H1 (cell line): ENCODE measurements around the gene CSDE1. TPM values are rescaled to one million over a fixed set of nuclear protein-coding genes. Genes with fewer than 3 reads are reported as not detected.

Experiments used
- CTCF ChIA-PET: fragments of 300-600 bp; sonication (Branson Sonifier 250); formaldehyde crosslinking; loops from one replicate; lab custom pipeline; 2021; ENCODE audit not compliant: partially characterized antibody; lab: Charles Lee
- POLR2A ChIA-PET: fragments of 300-600 bp; sonication (Branson Sonifier 250); formaldehyde crosslinking; loops from one replicate; lab custom pipeline; 2021; ENCODE audit warnings: inconsistent platforms; ENCODE audit not compliant: partially characterized antibody; lab: Charles Lee
- DNase-seq, 2 experiments: peaks; one replicate each; pipeline versions ENCODE4 v3.0.0 to v3.0.0-alpha.2; 2010 to 2022; ENCODE audit warnings: low spot score in 2 of 2, low read depth in 1 of 2, mixed read lengths in 1 of 2
- FAIRE-seq: peaks from 2 replicates; lab custom pipeline; 2011; peaks lifted over from hg19 to GRCh38; lab: Jason Lieb, UNC
- H2AFZ ChIP-seq: 2 replicates; pipeline ENCODE4 v1.8.1; 2012; ENCODE audit warnings: low read length, inconsistent platforms
- H2AK5ac ChIP-seq: 2 replicates; pipeline ENCODE4 v1.6.1; 2013; ENCODE audit warnings: low read depth, low read length
- H2BK120ac ChIP-seq: replicated peaks from 2 replicates; pipeline ENCODE3; 2013; ENCODE audit warnings: low read depth, low read length, inconsistent platforms
- H2BK12ac ChIP-seq: 2 replicates; pipeline ENCODE4 v1.6.1; 2013; ENCODE audit warnings: low read depth, low read length
- H2BK15ac ChIP-seq: 2 replicates; pipeline ENCODE4 v1.6.1; 2013; ENCODE audit warnings: low read length
- H2BK20ac ChIP-seq: 2 replicates; pipeline ENCODE4 v1.6.1; 2013; ENCODE audit warnings: low read length
- H2BK5ac ChIP-seq: 2 replicates; pipeline ENCODE4 v1.6.1; 2013; ENCODE audit warnings: low read depth, low read length
- H3K14ac ChIP-seq: 2 replicates; pipeline ENCODE4 v1.6.1; 2013; ENCODE audit warnings: inconsistent platforms; ENCODE audit not compliant: insufficient read length
- H3K18ac ChIP-seq: 2 replicates; pipeline ENCODE4 v1.6.1; 2013; ENCODE audit warnings: low read length; ENCODE audit errors: extremely low read depth
- H3K23ac ChIP-seq: 2 replicates; pipeline ENCODE4 v1.6.1; 2013; ENCODE audit warnings: inconsistent platforms; ENCODE audit not compliant: insufficient read length
- H3K23me2 ChIP-seq: 2 replicates; pipeline ENCODE4 v1.6.1; 2013; ENCODE audit warnings: low read depth, low read length
- H3K27ac ChIP-seq: 2 replicates; pipeline ENCODE4 v1.6.1; 2011; ENCODE audit warnings: low read depth, low read length, inconsistent platforms
- H3K27me3 ChIP-seq, 4 experiments: replicated peaks in 1 of 4; 1 replicate in 1 of 4; 2 replicates in 3 of 4; pipeline versions ENCODE4 v1.6.1 to v1.8.1; 2011 to 2013; ENCODE audit warnings: low read length in 3 of 4, mild to moderate bottlenecking in 3 of 4, inconsistent platforms in 2 of 4, mixed read lengths in 2 of 4, moderate library complexity in 1 of 4; ENCODE audit not compliant: control insufficient read depth in 3 of 4, insufficient read depth in 3 of 4; ENCODE audit errors: extremely low read depth in 1 of 4
- H3K36me3 ChIP-seq, 4 experiments: 2 replicates each; pipeline versions ENCODE4 v1.6.1 to v1.8.1; 2011 to 2013; ENCODE audit warnings: mild to moderate bottlenecking in 4 of 4, low read length in 3 of 4, moderate library complexity in 2 of 4, control low read depth in 1 of 4, inconsistent platforms in 1 of 4; ENCODE audit not compliant: insufficient read depth in 4 of 4, control insufficient read depth in 2 of 4
- H3K4ac ChIP-seq: replicated peaks from 2 replicates; pipeline ENCODE3; 2013; ENCODE audit warnings: low read length, low read depth, mixed read lengths, inconsistent platforms; ENCODE audit not compliant: insufficient read length
- H3K4me1 ChIP-seq, 4 experiments: replicated peaks in 1 of 4; 1 replicate in 1 of 4; 2 replicates in 3 of 4; pipeline versions ENCODE4 v1.6.1 to v1.8.1; 2011 to 2013; ENCODE audit warnings: low read length in 3 of 4, inconsistent platforms in 2 of 4, mixed read lengths in 1 of 4; ENCODE audit not compliant: insufficient read depth in 4 of 4, control insufficient read depth in 3 of 4
- H3K4me2 ChIP-seq, 2 experiments: 2 replicates each; pipeline versions ENCODE4 v1.6.1 to v1.8.1; 2011 to 2013; ENCODE audit warnings: low read depth in 2 of 2, low read length in 2 of 2, control low read depth in 1 of 2, inconsistent platforms in 1 of 2, mild to moderate bottlenecking in 1 of 2; ENCODE audit not compliant: insufficient read depth in 1 of 2
- H3K4me3 ChIP-seq, 4 experiments: fragments of 200-600, 300-600 bp in 1 of 4; sonication (generic), shearing (Covaris generic), sonication (Bioruptor Twin) in 1 of 4; 2 replicates each; pipeline versions ENCODE4 v1.5.1 to v1.8.1; 2011 to 2016; ENCODE audit warnings: low read length in 4 of 4, low read depth in 3 of 4, control low read depth in 2 of 4, inconsistent platforms in 2 of 4, mild to moderate bottlenecking in 2 of 4, mixed read lengths in 1 of 4, moderate library complexity in 1 of 4; ENCODE audit not compliant: insufficient read depth in 2 of 4; ENCODE audit errors: extremely low read depth in 1 of 4
- H3K56ac ChIP-seq: replicated peaks from 2 replicates; pipeline ENCODE3; 2013; ENCODE audit warnings: low read depth, mild to moderate bottlenecking, mixed read lengths, low read length, inconsistent platforms; ENCODE audit not compliant: insufficient read length
- H3K79me1 ChIP-seq: 2 replicates; pipeline ENCODE4 v1.6.1; 2013; ENCODE audit warnings: low read depth, low read length, control low read depth
- H3K79me2 ChIP-seq, 2 experiments: 2 replicates each; pipeline versions ENCODE4 v1.6.1 to v1.8.1; 2012 to 2013; ENCODE audit warnings: low read length in 2 of 2, mild to moderate bottlenecking in 2 of 2, inconsistent platforms in 1 of 2; ENCODE audit not compliant: insufficient read depth in 2 of 2, control insufficient read depth in 1 of 2
- H3K9ac ChIP-seq, 4 experiments: replicated peaks in 1 of 4; 1 replicate in 1 of 4; 2 replicates in 3 of 4; pipeline versions ENCODE4 v1.6.1 to v1.8.1; 2011 to 2013; ENCODE audit warnings: low read depth in 3 of 4, low read length in 3 of 4, control low read depth in 2 of 4, mild to moderate bottlenecking in 2 of 4, moderate library complexity in 2 of 4, inconsistent platforms in 1 of 4; ENCODE audit errors: extremely low read depth in 1 of 4
- H3K9me3 ChIP-seq, 2 experiments: 2 replicates each; pipeline versions ENCODE4 v1.6.1 to v1.8.1; 2012 to 2013; ENCODE audit warnings: mild to moderate bottlenecking in 2 of 2, moderate library complexity in 2 of 2, control low read depth in 1 of 2, inconsistent platforms in 1 of 2, low read depth in 1 of 2, low read length in 1 of 2, mixed read lengths in 1 of 2; ENCODE audit not compliant: insufficient read depth in 2 of 2
- H4K20me1 ChIP-seq, 2 experiments: replicated peaks in 1 of 2; 2 replicates each; pipeline versions ENCODE3 to v1.8.1; 2011 to 2013; ENCODE audit warnings: inconsistent platforms in 2 of 2, low read length in 2 of 2, mild to moderate bottlenecking in 1 of 2; ENCODE audit not compliant: insufficient read depth in 2 of 2, control insufficient read depth in 1 of 2
- H4K5ac ChIP-seq: 2 replicates; pipeline ENCODE4 v1.6.1; 2013; ENCODE audit warnings: low read length, low read depth, mixed read lengths, inconsistent platforms; ENCODE audit not compliant: insufficient read length
- H4K8ac ChIP-seq: 2 replicates; pipeline ENCODE4 v1.8.0; 2013; ENCODE audit warnings: mild to moderate bottlenecking, moderate library complexity, low read length, inconsistent platforms; ENCODE audit not compliant: insufficient read depth; ENCODE audit errors: extremely low read depth
- H4K91ac ChIP-seq: replicated peaks from 2 replicates; pipeline ENCODE3; 2013; ENCODE audit warnings: low read length, mixed read lengths, inconsistent platforms; ENCODE audit not compliant: insufficient read length
- ASH2L ChIP-seq: fragments of 200-600, 300-600 bp; sonication (generic); IDR thresholded peaks from one replicate; pipeline ENCODE4 v1.7.1; 2017; ENCODE audit warnings: low read length
- ATF3 ChIP-seq: IDR thresholded peaks from 2 replicates; pipeline ENCODE4 v1.6.1; 2011; ENCODE audit warnings: low read depth, mild to moderate bottlenecking, low read length; ENCODE audit not compliant: insufficient read depth
- BRCA1 ChIP-seq: IDR thresholded peaks from 2 replicates; pipeline ENCODE4 v1.6.1; 2012; ENCODE audit warnings: low read depth, low read length, improper control_type of control experiment
- CBX5 ChIP-seq: fragments of 300-800, 300-1000 bp; sonication (generic); IDR thresholded peaks from 2 replicates; pipeline ENCODE4 v1.7.1; 2016; ENCODE audit warnings: antibody characterized with exemption, low read length, low read depth
- EP300 ChIP-seq, 2 experiments: IDR thresholded peaks; 1 replicate in 1 of 2; 2 replicates in 1 of 2; pipeline ENCODE4 v1.6.1; 2011 to 2012; ENCODE audit warnings: low read depth in 2 of 2, low read length in 2 of 2, mild to moderate bottlenecking in 2 of 2, borderline replicate concordance in 1 of 2, inconsistent platforms in 1 of 2, moderate library complexity in 1 of 2
- HDAC6 ChIP-seq: IDR thresholded peaks from one replicate; pipeline ENCODE4 v1.7.1; 2012; ENCODE audit warnings: low read depth, mild to moderate bottlenecking, inconsistent platforms, low read length, moderate library complexity
- KDM1A ChIP-seq: fragments of 200-600, 300-600 bp; sonication (generic); IDR thresholded peaks from 2 replicates; pipeline ENCODE4 v1.7.1; 2016; ENCODE audit warnings: mild to moderate bottlenecking, low read length, borderline replicate concordance
- POLR2A ChIP-seq, 2 experiments: IDR thresholded peaks; 1 replicate in 1 of 2; 2 replicates in 1 of 2; pipeline ENCODE4 v1.6.1; 2011; ENCODE audit warnings: low read depth in 2 of 2, low read length in 2 of 2, mild to moderate bottlenecking in 2 of 2; ENCODE audit errors: control extremely low read depth in 1 of 2
- POLR2AphosphoS5 ChIP-seq: IDR thresholded peaks from 2 replicates; pipeline ENCODE4 v1.6.1; 2011; ENCODE audit warnings: low read depth, low read length
- RNF2 ChIP-seq: fragments of 200-900, 300-1000 bp; sonication (generic); IDR thresholded peaks from 2 replicates; pipeline ENCODE4 v1.7.1; 2016; ENCODE audit warnings: borderline replicate concordance, low read depth, mild to moderate bottlenecking, antibody characterized with exemption, low read length; ENCODE audit not compliant: poor library complexity, severe bottlenecking; ENCODE audit errors: missing control alignments
- RXRA ChIP-seq: IDR thresholded peaks from 2 replicates; pipeline ENCODE4 v1.6.1; 2011; ENCODE audit warnings: low read depth, mild to moderate bottlenecking, low read length, moderate library complexity; ENCODE audit not compliant: insufficient read depth
- SP1 ChIP-seq: IDR thresholded peaks from 2 replicates; pipeline ENCODE4 v1.6.1; 2011; ENCODE audit warnings: low read depth, low read length
- SP2 ChIP-seq: IDR thresholded peaks from 2 replicates; pipeline ENCODE4 v1.6.1; 2012; ENCODE audit warnings: mild to moderate bottlenecking, low read length, inconsistent platforms
- SUZ12 ChIP-seq: fragments of 200-600 bp; sonication (generic); IDR thresholded peaks from 2 replicates; pipeline ENCODE4 v1.6.1; 2012; ENCODE audit warnings: mild to moderate bottlenecking, inconsistent platforms, low read length, moderate library complexity, mixed read lengths
- TCF12 ChIP-seq: IDR thresholded peaks from 2 replicates; pipeline ENCODE4 v1.6.1; 2011; ENCODE audit warnings: low read depth, mild to moderate bottlenecking, low read length
- polyA plus RNA-seq, 7 experiments: library from polyadenylated mRNA; depleted of rRNA in 3 of 7; stranded (reverse) in 5 of 7; unstranded in 2 of 7; fragments of >200 nt in 5 of 7; fragments of 200-250 nt in 2 of 7; gene quantifications; 1 replicate in 5 of 7; 2 replicates in 1 of 7; 4 replicates in 1 of 7; pipeline versions ENCODE4 v1.2.1 to v1.2.3, GENCODE V29; 2011 to 2013; ENCODE audit warnings: missing spikeins in 2 of 7, mixed read lengths in 2 of 7
- total RNA-seq: library from RNA; stranded (reverse); fragmentation: NEBNext Ultra II Directional; extraction: Animal tissue kit (Norgen Biotek cat#: 25700); gene quantifications from 2 replicates; pipeline ENCODE4 v1.2.1, GENCODE V29; 2021

Gene CSDE1
- total and polyA plus RNA-seq, 2 of the 8 experiments (the other 6 are each of a cell fraction or from before 2014, with no cell fraction given), result 149 to 635 TPM

DNA sequence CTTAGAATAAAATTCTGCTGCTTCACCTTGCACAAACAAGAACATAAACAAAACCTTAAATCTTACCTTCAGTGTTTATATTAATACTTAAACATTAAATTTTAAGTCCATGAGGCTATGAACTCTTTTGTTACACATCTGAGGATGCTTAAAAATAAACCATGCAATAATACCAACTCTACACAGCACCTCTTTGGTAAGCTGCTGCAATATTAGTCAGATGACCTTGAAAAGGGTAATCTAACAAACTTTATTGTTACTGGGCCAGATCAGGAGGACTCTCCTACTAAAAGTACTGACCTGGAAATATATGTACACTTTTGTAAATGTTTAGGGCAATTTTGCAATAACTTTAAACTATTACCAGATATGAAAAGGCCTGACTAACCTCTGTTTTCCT lies 21.9 kb upstream of the CSDE1 start:
- no peaks in the 10 kb centered on the region for H3K9me3 ChIP-seq
- H2BK5ac ChIP-seq, result no peak overlapping the region
- POLR2A ChIA-PET, result interaction anchor here (0.8 to 2.1 kb wide), 3 partner anchors 23 to 209 kb away, joined by 3 to 9 read pairs (median 3); partner anchors contain the start of gene CSDE1
- H4K20me1 ChIP-seq, result no peaks in the 10 kb centered on the region
- H3K4me1 ChIP-seq, result no peaks in the 10 kb centered on the region
- peak overlapping the region; percentile 68 to 88 (median 86); a peak in 6 of 7 replicates for H3K9ac ChIP-seq
- no peak overlapping the region for H4K91ac ChIP-seq
- H3K18ac ChIP-seq, result no peak overlapping the region
- H3K79me2 ChIP-seq, result peaks cover 0 to 24% of the 10 kb centered on the region in 2 experiments; a peak in 2 of 4 replicates
- CTCF ChIA-PET, result no interaction called here
- no peak overlapping the region for H4K8ac ChIP-seq
- H2BK120ac ChIP-seq, result no peak overlapping the region
- no peak overlapping the region for H3K23ac ChIP-seq
- no peak overlapping the region for H4K5ac ChIP-seq
- H2BK20ac ChIP-seq, result no peak overlapping the region
- 0 out of 2 replicates have a peak overlapping the region, but pooled peaks have one; percentile 48 for H2AFZ ChIP-seq
- no peaks in the 10 kb centered on the region for H3K23me2 ChIP-seq
- no peak for FAIRE-seq
- no peak for DNase-seq
- no peaks in the 10 kb centered on the region for H3K79me1 ChIP-seq
- no peak overlapping the region for H3K56ac ChIP-seq
- H2BK15ac ChIP-seq, result no peak overlapping the region
- H3K4me2 ChIP-seq, result peak overlapping the region; percentile 53 to 81
- no peak overlapping the region for H3K14ac ChIP-seq
- H3K27me3 ChIP-seq, result peaks cover 0 to 9% (median 2%) of the 10 kb centered on the region in 4 experiments; a peak in 3 of 7 replicates
- peak overlapping the region; percentile 68 to 95 (median 86) for H3K4me3 ChIP-seq
- no peak overlapping the region for H2AK5ac ChIP-seq
- no peak overlapping the region for H2BK12ac ChIP-seq
- peaks cover 0 to 32% (median 7%) of the 10 kb centered on the region in 4 experiments; a peak in 5 of 8 replicates for H3K36me3 ChIP-seq
- H3K4ac ChIP-seq, result no peak overlapping the region
- peak overlapping the region; percentile 79; the same call in 1 of the 2 replicates for H3K27ac ChIP-seq
- no peak for TF ChIP-seq POLR2A (IDR thresholded peaks at IDR 0.05; ENCODE audit: control extremely low read depth in 1 of 2, low read depth in 2 of 2, low read length in 2 of 2)
- no peak for TF ChIP-seq CBX5
- TF ChIP-seq RXRA, result no peak
- no peak for TF ChIP-seq TCF12
- no peak for TF ChIP-seq RNF2
- no peak for TF ChIP-seq KDM1A
- TF ChIP-seq ATF3, result no peak
- TF ChIP-seq SUZ12, result no peak
- no peak for TF ChIP-seq ASH2L
- TF ChIP-seq EP300 (IDR thresholded peaks at IDR 0.05; ENCODE audit: borderline replicate concordance in 1 of 2, low read depth in 2 of 2, low read length in 2 of 2), result no peak
- no peak for TF ChIP-seq SP1
- TF ChIP-seq HDAC6, result no peak
- TF ChIP-seq POLR2AphosphoS5, result no peak
- TF ChIP-seq BRCA1, result no peak
- no peak for TF ChIP-seq SP2
